ENCODE results near the gene CLDN4. TPM values are rescaled to one million over a fixed set of nuclear protein-coding genes. Genes with fewer than 3 reads are reported as not detected.

CLDN4 gene
- total RNA-seq, 1 experiment from 2014 or later, result 249 TPM

DNA sequence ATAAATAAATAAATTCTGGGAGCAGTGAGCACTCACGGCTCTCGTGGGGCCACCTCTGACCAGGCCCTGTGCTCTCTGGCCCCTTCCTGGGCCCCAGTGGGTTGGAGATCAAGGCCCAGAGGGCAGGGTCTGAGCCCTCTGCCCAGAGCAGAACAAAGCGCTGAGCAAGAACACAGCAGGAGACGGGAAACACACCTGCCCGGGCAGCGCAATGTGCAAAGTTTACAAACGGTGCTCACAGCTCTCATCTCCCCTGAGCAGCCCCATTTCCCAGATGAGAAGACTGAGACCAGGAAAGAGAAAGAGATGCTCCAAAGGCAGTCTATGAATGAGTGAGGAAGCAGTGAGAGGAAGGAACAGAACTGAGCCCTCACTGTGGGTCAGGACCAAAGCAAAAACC lies 8.5 kb downstream of the CLDN4 start:
- TF ChIP-seq, protein P1, sequence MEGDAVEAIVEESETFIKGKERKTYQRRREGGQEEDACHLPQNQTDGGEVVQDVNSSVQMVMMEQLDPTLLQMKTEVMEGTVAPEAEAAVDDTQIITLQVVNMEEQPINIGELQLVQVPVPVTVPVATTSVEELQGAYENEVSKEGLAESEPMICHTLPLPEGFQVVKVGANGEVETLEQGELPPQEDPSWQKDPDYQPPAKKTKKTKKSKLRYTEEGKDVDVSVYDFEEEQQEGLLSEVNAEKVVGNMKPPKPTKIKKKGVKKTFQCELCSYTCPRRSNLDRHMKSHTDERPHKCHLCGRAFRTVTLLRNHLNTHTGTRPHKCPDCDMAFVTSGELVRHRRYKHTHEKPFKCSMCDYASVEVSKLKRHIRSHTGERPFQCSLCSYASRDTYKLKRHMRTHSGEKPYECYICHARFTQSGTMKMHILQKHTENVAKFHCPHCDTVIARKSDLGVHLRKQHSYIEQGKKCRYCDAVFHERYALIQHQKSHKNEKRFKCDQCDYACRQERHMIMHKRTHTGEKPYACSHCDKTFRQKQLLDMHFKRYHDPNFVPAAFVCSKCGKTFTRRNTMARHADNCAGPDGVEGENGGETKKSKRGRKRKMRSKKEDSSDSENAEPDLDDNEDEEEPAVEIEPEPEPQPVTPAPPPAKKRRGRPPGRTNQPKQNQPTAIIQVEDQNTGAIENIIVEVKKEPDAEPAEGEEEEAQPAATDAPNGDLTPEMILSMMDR (IDR thresholded peaks at IDR 0.05; ENCODE audit: insufficient read depth in 1 of 2, low read depth in 1 of 2, low read length in 1 of 2, severe bottlenecking in 1 of 2, unreplicated experiment in 1 of 2), result no peak
- H3K27me3 ChIP-seq (replicated peaks; ENCODE audit: control insufficient read depth, insufficient read depth, low read length), result no peaks in the 10 kb centered on the region
- Mint-ChIP-seq H3K27ac (ENCODE audit: unreplicated experiment) (no peak overlapping the region), H3K36me3 (ENCODE audit: insufficient read depth, unreplicated experiment) (peaks cover 12% of the 10 kb centered on the region), H3K4me1 (ENCODE audit: low read depth, unreplicated experiment) (peaks cover 8% of the 10 kb centered on the region), H3K27me3 (ENCODE audit: insufficient read depth, unreplicated experiment) (no peaks in the 10 kb centered on the region), H3K9me3 (ENCODE audit: unreplicated experiment) (no peaks in the 10 kb centered on the region), H3K4me3 (ENCODE audit: unreplicated experiment) (no peak overlapping the region)
- BruUV-seq (replicated peaks), result no TSS peak
- peaks cover 12% of the 10 kb centered on the region; the same call in 1 of the 2 replicates for H3K4me1 ChIP-seq
- no peaks in the 10 kb centered on the region for H3K9me3 ChIP-seq
- ChIA-PET POLR2A (no interaction called here), CTCF (interaction anchor here (0.6 kb wide), 1 partner anchor 107 kb away, joined by 3 read pairs; no protein-coding TSS in a partner anchor)
- H3K36me3 ChIP-seq (ENCODE audit: control insufficient read depth, insufficient read depth, low read length), result peaks cover 3% of the 10 kb centered on the region; the same call in 1 of the 2 replicates
- no peak overlapping the region for H3K4me3 ChIP-seq (ENCODE audit: low read depth, low read length)
- DNase-seq, result no peak
- intact Hi-C loops (cut with micrococcal nuclease; ENCODE audit: unreplicated experiment), result no loop called here

DNA sequence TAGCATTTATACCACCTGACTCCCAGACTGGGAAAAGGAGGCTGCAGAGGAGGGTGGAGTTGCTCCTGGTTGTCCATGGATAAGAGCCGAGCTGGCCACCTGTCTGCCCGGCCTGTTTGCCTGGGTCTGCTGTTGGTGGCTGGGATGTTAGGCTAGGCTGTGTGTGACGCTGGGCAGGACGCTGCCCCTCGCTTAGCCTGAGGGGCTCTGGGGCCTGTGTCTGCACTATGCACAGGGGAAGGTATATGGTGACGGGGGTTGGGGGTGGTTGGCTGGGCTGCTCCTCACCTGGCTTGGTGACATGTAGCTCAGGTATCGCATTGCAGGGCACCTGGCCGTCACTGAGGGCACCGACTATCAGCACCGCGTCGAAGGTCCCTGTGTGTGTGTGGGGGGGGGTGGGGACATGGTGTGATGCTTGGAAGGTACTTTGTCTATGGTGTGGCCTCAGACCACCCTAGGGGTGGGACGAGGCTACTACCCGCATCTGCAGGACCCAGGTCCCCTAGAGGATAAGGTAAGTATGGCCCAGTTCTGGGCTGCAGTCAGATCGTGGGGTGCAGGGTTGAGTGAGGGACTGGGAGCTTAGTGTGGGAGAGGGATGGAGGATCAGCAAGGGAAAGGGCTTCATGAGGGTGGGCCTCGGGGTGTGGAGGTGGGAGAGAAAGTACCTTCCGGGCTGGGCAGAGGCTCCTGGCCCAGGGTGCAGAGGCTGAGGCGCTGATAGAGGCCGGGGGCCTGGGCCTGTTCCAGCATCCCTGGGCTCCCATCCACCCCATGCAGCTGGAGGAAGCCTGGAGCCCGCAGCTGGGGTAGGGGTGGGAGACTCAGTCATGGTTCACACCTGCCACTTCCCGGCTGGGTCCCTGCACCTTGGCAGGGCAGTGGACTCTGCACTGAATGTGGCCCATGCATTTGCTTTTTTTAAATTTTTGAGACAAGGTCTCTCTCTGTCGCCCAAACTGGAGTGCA lies 9.2 kb downstream of the CLDN4 start:
- Mint-ChIP-seq H3K4me3 (ENCODE audit: unreplicated experiment) (no peak overlapping the region), H3K36me3 (ENCODE audit: insufficient read depth, unreplicated experiment) (peaks cover 6% of the 10 kb centered on the region), H3K27ac (ENCODE audit: unreplicated experiment) (no peak overlapping the region), H3K9me3 (ENCODE audit: unreplicated experiment) (no peaks in the 10 kb centered on the region), H3K27me3 (ENCODE audit: insufficient read depth, unreplicated experiment) (no peaks in the 10 kb centered on the region), H3K4me1 (ENCODE audit: low read depth, unreplicated experiment) (peaks cover 11% of the 10 kb centered on the region)
- TF ChIP-seq, protein P1 (IDR thresholded peaks at IDR 0.05; ENCODE audit: insufficient read depth in 1 of 2, low read depth in 1 of 2, low read length in 1 of 2, severe bottlenecking in 1 of 2, unreplicated experiment in 1 of 2), result peak; percentile 18 to 24
- Histone ChIP-seq H3K4me1 (peaks cover 12% of the 10 kb centered on the region; the same call in 1 of the 2 replicates), H3K27me3 (replicated peaks; ENCODE audit: control insufficient read depth, insufficient read depth, low read length) (no peaks in the 10 kb centered on the region), H3K9me3 (no peaks in the 10 kb centered on the region), H3K4me3 (ENCODE audit: low read depth, low read length) (no peak overlapping the region), H3K36me3 (ENCODE audit: control insufficient read depth, insufficient read depth, low read length) (no peaks in the 10 kb centered on the region)
- DNase-seq, result no peak
- intact Hi-C loops (cut with micrococcal nuclease; ENCODE audit: unreplicated experiment), result no loop called here
- no TSS peak for BruUV-seq (replicated peaks)
- POLR2A ChIA-PET, result no interaction called here
- CTCF ChIA-PET, result interaction anchor here (0.6 to 0.9 kb wide), 2 partner anchors 28 to 108 kb away, joined by 3 read pairs; no protein-coding TSS in a partner anchor

DNA sequence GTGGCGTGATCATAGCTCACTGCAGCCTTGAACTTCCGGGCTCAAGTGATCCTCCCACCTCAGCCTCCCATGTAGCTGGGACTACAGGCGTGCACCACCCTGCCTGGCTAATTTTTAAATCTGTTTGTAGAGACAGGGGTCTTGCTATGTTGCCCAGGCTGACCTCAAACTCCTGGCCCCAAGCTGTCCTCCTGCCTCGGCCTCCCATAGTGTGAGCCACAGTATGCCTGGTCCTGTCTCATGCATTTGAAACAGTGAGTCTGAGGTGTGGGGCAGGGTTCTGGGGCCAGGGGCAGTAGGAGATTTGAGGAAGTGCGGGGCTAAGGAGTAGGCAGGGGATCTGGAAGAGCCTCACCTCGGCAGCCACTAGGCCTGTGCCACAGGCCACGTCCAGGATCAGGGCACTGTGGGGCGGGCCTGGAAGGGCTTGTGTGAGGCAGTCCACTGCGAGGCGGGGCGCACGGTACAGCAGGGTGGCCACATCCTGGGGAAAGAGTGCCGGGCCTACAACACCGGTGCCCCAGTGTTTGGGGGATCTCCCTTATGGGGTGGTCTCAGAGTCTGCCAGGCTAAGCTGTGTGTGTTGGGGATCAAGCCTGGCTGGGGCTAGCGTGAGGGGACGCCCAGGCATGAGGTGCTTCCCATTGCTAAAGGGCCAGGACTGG lies 10.1 kb downstream of the CLDN4 start:
- POLR2A ChIA-PET, result no interaction called here
- Mint-ChIP-seq H3K4me3 (ENCODE audit: unreplicated experiment) (peak overlapping the region; percentile 38), H3K36me3 (ENCODE audit: insufficient read depth, unreplicated experiment) (peaks cover 6% of the 10 kb centered on the region), H3K27ac (ENCODE audit: unreplicated experiment) (no peak overlapping the region), H3K27me3 (ENCODE audit: insufficient read depth, unreplicated experiment) (no peaks in the 10 kb centered on the region), H3K9me3 (ENCODE audit: unreplicated experiment) (no peaks in the 10 kb centered on the region), H3K4me1 (ENCODE audit: low read depth, unreplicated experiment) (peaks cover 12% of the 10 kb centered on the region)
- H3K27me3 ChIP-seq (replicated peaks; ENCODE audit: control insufficient read depth, insufficient read depth, low read length), result no peaks in the 10 kb centered on the region
- intact Hi-C loops (cut with micrococcal nuclease; ENCODE audit: unreplicated experiment), result no loop called here
- peaks cover 12% of the 10 kb centered on the region; the same call in 1 of the 2 replicates for H3K4me1 ChIP-seq
- no peak overlapping the region for H3K4me3 ChIP-seq (ENCODE audit: low read depth, low read length)
- DNase-seq, result no peak
- CTCF ChIA-PET, result interaction anchor here (0.9 kb wide), 1 partner anchor 29 kb away, joined by 3 read pairs; no protein-coding TSS in a partner anchor
- H3K9me3 ChIP-seq, result no peaks in the 10 kb centered on the region
- TF ChIP-seq, protein P1 (IDR thresholded peaks at IDR 0.05; ENCODE audit: insufficient read depth in 1 of 2, low read depth in 1 of 2, low read length in 1 of 2, severe bottlenecking in 1 of 2, unreplicated experiment in 1 of 2), result no peak
- BruUV-seq (replicated peaks), result no TSS peak
- H3K36me3 ChIP-seq (ENCODE audit: control insufficient read depth, insufficient read depth, low read length), result no peaks in the 10 kb centered on the region
